ENCODE measurements around the gene TMEM217.

- no peak for TF ChIP-seq CTCF (conservative IDR thresholded peaks at IDR 0.05; ENCODE audit: low read depth, low read length)
- TF ChIP-seq EZH2 (IDR thresholded peaks at IDR 0.05; ENCODE audit: low read length, unreplicated experiment): no peak
- no peak for TF ChIP-seq EZH2phosphoT487 (IDR thresholded peaks at IDR 0.05; ENCODE audit: borderline replicate concordance, low read length)
These were observed 15.1 kb upstream of the TMEM217 start for GRCh38 chr6:37272834-37273566.
